ENCODE measurements around the gene MT4.

MT4 gene

DNA sequence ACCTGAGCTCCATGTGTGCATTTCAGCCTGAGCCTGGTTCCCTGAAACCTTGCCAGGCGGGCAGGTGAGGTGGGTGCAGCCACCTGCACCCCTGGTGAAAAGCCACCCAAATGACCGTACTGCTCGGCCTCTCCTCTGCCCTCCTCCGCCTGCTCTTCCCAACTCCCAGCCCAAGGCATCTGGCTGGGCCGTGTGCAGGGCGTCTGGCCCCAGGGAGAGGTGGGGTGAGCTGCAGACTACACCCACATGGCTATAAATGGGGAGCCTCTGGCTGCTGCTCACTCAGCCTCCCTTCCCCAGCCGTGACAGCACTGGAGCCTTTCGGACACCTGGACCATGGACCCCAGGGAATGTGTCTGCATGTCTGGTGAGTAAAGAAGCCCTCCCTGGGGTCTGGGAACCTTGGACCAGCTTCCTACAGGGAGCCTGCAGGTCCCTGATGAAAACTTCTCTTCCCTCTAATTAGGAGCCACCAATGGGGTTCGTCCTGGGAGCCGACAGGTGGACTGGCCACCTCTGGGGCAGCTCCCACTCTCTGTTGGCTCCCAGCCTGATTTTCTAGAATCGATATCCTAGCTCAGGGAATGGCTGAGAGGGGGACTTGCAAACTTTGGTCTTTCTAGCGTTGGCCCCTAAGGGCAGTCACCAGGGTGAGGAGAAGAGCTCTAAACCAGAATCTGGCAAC lies at the start of gene MT4:
MT4 (plus strand) TSS at position 281 of the 685 bp plus-strand sequence; CDS start at position 337, 56 bp downstream.
- no peak for DNase-seq

DNA sequence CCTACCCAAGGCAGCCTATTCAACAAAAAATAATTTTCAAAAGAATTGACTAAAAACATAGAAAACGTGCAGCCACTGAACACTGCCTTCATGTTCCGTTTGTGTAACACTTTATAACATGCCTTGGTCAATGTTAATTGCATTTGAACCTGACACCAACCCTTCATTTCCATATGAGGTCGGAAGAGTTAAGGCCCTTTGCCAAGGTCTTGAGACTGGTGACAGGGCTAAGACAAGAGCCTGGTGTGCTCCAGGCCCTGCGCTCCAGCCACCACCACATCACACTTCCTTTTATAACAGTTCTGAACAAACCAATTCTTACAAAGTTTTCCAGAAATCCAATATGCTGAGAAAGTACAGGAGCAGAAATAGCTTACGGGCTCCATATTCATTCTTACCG lies 49.2 kb upstream of the MT4 start:
- no peak for DNase-seq

DNA sequence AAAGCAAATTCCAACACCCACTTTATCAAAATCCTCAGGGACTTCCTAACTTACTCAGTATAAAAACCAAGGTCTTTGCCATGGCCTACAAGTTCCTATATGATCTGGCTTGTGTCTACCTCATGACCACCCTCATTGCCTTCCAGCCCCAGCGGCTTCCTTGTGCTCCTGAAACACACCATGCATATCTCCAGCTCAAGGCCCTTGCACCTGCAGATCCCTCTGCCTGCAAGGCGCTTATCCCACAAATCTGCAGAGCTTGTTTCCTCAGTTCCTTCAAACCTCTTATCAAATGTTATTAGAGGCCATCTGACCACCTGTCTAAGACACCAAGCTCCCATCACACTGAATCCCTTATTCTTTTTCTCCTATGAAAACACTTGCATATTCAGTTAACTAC lies 47.7 kb upstream of the MT4 start:
- no peak for DNase-seq

- peak; percentile 32 for DNase-seq
Measured at GRCh38 chr16:56518425-56518824, 46.4 kb upstream of the MT4 start.

- DNase-seq = peak; percentile 83
Measured at GRCh38 chr16:56519459-56520250, 45.2 kb upstream of the MT4 start, which contains the start of gene BBS2. TSS of gene BBS2 (minus strand) at chr16:56520024. CDS start at chr16:56519862, 162 bp downstream.

GRCh38 chr16:56520251-56520577 lies 44.7 kb upstream of the MT4 start:
- DNase-seq = no peak

DNA sequence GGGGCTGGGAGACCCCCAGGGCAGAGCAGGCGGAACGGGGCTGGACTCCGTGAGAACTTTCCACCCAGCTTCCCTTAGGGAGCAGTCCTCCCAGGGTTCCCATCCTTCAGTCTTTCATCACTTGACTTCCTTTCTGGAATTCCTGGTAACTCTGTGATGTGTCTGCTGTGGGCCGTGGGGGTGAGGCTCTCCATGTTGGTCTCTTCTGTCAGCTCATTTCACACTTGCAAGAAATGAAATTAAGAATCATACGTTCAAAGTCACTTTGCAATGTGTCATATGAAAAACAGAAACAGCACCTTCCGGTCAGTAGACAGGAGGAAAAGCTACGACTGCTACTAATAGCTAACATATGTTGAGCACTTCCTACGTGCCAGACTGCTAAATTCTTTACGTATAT lies 39.6 kb upstream of the MT4 start:
- peak; percentile 79 for DNase-seq

DNA sequence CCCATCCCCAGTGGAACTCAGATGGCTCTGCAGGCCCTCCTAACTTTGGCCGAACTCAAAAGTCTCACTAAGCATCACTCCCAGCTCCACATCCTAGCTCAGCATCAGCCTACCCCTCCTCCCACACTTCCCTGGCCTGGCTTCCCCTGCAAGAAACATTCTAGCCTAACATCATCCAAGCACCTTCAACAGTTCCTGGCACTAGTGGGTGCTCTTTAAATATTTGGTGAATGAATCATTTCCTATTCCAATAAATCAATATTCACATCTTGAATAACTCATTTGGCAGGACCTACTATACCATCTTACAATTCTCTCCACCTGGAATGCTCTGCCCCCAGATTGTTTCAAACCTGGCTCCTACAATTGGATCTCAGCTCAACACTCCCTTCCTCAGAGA lies 34.0 kb upstream of the MT4 start:
- peak; percentile 52 for DNase-seq

DNA sequence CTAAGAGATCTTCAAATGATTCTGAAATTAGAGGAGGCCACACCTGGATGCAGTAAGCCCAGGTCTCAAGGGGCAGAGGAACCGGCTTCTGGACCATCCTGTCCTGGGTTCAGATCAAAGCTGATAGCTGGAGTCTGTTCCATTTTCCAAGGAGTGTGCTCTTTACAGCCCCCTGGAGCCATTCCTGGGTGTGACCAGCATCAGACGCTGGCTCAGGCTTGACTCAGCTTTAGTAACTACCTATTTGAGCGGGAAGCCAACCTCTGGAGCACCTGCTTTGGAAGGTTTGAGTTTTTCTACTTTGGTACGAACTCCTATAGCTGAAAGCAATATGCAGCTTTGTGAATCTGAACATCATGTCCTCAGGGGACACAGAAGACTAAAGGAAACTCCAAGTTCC lies 32.2 kb upstream of the MT4 start:
- no peak for DNase-seq

DNA sequence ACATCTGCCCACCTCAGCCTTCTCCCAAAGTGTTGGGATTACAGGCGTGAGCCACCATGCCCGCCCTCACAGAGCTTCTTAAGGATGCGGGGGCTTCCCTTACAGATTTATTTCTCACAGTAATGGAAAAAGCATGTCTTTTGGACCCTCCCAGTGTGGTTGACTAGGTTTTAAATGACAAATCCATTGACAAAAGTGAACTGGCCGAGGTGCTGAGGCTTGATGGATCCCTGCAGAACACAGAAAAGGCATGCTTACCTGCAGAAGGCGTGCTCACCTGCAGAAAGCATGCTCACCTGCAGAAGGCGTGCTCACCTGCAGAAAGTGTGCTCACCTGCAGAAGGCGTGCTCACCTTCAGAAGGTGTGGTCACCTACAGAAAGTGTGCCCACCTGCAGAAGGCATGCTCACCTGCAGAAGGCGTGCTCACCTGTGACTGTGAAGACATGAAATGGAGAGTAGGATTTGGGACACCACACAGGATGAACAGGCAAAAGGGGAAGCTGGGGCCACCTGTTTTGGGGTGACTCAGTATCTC lies 30.0 kb upstream of the MT4 start:
- no peak for DNase-seq

GRCh38 chr16:56538331-56538730 lies 26.5 kb upstream of the MT4 start:
- DNase-seq = no peak

- no peak for DNase-seq
Measured at GRCh38 chr16:56539656-56540055, 25.2 kb upstream of the MT4 start.

- no peak for DNase-seq
Measured at GRCh38 chr16:56542039-56542438, 22.8 kb upstream of the MT4 start.

DNA sequence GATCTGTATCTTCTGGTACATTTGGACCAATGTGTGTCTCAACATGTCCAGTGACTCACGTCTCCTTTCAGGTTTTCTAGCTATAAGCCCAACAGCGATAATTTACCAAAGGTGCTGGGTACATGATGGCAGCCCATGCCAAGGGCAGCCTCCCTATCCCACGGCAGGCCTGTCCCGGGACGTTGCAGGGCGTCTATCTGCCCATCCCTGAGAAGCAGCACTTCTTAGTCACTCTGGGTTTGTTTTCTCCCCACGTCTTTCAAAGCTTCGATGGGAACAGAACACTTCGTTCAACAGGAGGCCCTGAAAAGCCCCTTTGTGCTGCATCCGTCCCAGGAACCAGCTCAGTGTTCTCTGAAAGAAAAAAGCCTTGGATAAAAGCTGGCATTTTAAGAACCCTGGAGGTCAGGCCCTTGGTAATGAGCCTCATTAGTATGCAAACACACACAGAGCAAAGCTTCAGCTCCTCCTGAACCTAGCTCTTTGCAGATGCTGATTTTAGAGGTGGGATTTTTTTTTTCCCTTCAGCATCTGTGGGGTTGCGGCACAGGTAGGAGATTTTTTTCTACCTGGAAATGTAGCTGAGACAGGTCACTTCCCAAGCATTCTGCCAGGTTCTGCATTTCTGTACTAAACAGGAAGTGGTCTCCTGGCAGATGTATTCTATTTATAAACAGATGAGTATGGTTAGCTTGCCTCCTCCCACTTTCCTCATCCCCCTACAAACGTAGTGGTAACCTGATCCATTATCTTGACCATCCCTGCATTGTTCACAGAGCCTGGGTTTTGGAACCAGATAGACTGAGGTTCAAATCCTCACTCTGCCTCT lies 17.5 kb upstream of the MT4 start:
- DNase-seq = peak; percentile 56

GRCh38 chr16:56547949-56548567 lies 16.8 kb upstream of the MT4 start:
- no peak for DNase-seq

DNA sequence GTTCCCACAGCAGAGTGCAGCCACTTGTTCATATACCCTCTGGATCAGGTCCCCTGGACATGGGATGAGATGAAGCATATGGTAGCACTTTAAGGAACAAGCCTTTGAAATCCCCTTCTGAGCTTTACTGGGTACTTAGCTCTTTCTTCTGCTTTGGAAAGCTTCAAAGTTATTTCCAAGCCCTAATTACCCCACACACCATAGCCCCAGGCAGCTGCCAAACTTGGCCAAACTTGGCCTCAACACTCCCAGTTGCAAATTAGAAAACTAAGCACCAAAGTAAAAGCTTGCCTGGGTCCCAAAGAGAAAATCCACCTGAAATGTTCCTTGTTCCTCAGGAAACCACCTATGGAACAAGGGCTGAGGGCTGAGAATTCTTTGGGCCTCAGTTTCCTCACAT lies 15.7 kb upstream of the MT4 start:
- DNase-seq = no peak

- DNase-seq = no peak
Measured at GRCh38 chr16:56549744-56550385, 15.0 kb upstream of the MT4 start.

DNA sequence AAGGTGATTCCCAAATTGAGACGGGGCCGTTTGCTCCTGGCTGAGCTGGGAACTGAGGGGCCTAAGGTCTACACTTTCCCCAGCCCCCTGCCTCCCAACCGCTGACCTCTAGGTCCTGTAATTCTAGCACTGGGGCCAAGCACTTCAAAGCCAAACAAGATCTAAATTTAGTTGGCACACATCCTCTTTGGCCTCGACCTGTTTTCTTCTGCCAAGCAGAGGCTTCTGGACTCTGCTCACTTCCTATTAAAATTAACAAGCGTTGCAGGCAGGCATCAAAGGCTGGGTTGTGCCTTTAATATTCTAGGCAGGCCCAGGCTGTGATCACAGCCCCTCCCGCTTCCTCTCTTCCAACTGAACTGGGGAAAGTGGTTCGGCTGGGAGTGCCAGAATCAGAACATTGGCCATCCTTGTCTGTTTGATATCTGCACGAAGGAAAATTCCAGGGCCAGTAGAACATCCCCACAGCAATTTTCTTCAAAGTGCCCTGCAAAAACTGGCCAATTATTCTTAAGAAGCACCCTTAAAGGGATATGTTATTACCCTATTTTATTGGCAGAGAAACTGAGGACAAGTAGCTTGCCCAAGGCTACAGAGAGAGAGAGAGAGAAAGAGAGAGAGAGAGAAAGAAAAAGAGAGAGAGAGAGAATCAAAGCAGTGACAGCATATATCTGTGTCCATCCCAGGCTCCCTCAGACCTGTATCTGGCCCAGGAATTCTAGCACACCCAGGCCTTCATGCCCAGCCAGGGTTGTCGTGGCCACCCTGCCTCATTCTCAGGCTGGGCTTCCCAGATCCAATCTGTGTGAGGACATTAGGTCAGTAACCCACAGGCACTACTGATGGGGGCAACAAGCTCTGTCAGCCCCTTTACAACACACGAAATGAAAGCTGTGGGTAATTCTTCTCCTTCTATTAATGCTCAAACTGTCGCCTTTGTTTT lies 12.8 kb upstream of the MT4 start:
- no peak for DNase-seq

GRCh38 chr16:56554441-56554840 lies 10.4 kb upstream of the MT4 start:
- DNase-seq = no peak

DNA sequence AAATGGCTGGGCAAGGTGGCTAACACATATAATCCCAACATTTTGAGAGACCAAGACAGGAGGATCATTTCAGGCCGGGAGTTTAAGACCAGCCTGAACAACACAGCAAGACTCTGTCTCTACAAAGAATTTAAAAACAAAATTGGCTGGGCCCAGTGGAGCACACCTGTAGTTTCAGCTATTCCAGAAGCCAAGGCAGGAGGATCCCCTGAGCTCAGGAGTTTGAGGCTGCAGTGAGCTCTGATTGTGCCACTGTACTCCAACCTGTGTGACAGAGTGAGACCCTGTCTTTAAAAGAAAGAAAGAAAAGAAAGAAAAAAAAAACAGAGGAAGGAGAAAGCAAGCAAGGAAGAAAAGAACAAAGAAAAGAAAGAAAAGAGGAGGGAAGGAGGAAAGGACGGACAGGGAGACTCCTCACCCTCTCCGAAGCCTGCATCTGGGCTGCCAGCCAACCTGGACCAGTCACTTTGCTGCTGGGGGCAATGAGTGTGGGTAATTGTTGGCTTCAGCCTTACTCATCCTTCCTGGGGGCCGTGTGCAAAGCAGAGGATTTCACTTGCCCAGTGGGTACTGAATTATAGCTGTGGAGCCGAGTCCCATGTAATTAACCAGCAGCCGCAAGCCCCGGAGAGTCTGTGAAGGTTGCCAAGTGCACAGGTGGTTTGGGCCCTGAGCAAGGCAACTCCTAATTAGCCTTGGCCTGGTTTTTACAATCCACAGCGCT lies 6.7 kb upstream of the MT4 start:
- peak; percentile 89 for DNase-seq
